Measurements from ENCODE around the gene EFNA4.
A peak's percentile ranks its signal among the peaks of the same experiment; 100 is the strongest.

Gene EFNA4

DNA sequence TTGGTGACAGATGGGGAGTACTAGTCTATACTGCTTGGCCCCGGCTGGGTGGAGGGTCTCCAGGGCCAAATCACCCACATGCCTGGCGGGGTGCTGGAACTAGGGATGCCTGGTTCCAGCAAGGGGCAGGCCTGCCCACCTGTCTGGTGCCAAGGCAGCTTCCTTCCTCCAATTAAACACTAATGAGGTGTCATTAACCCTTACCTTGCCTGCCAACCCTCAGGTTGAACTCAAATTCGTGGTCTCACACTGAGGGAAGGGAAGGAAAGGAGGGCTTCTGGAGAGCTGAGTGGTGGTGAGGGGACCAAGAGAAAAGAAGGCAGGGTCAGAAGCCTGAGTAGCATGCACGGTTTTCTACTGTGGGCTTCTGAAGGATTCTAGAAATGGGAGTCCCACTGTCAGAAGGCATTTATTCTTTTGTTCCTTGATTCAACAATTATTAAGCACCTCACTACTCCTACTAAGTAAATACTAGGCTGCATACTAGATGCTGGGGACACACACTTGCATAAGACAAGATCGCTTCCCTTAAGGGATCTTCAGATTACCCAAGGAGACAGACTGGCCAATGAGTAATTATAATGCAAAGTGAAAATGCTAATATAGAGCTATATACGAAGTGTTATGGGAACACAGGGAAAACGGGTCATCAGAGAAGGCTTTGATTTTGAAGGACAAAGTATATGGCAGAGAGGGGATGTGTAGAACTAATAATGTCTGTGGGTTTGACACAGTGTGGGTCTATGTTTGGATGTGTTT, 9.2 kb downstream of the EFNA4 start:
- Mint-ChIP-seq H3K27ac (no peak overlapping the region), H3K36me3 (ENCODE audit: low read depth) (peaks cover 5% of the 10 kb centered on the region), H3K4me3 (peak overlapping the region; percentile 67 to 82 (median 81)), H3K4me1 (peaks cover 6% of the 10 kb centered on the region), H3K27me3 (ENCODE audit: low read depth) (peaks cover 38% of the 10 kb centered on the region), H3K9me3 (no peaks in the 10 kb centered on the region)
- TF ChIP-seq, protein P1, sequence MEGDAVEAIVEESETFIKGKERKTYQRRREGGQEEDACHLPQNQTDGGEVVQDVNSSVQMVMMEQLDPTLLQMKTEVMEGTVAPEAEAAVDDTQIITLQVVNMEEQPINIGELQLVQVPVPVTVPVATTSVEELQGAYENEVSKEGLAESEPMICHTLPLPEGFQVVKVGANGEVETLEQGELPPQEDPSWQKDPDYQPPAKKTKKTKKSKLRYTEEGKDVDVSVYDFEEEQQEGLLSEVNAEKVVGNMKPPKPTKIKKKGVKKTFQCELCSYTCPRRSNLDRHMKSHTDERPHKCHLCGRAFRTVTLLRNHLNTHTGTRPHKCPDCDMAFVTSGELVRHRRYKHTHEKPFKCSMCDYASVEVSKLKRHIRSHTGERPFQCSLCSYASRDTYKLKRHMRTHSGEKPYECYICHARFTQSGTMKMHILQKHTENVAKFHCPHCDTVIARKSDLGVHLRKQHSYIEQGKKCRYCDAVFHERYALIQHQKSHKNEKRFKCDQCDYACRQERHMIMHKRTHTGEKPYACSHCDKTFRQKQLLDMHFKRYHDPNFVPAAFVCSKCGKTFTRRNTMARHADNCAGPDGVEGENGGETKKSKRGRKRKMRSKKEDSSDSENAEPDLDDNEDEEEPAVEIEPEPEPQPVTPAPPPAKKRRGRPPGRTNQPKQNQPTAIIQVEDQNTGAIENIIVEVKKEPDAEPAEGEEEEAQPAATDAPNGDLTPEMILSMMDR (IDR thresholded peaks at IDR 0.05; ENCODE audit: unreplicated experiment in 3 of 3), result no peak

DNA sequence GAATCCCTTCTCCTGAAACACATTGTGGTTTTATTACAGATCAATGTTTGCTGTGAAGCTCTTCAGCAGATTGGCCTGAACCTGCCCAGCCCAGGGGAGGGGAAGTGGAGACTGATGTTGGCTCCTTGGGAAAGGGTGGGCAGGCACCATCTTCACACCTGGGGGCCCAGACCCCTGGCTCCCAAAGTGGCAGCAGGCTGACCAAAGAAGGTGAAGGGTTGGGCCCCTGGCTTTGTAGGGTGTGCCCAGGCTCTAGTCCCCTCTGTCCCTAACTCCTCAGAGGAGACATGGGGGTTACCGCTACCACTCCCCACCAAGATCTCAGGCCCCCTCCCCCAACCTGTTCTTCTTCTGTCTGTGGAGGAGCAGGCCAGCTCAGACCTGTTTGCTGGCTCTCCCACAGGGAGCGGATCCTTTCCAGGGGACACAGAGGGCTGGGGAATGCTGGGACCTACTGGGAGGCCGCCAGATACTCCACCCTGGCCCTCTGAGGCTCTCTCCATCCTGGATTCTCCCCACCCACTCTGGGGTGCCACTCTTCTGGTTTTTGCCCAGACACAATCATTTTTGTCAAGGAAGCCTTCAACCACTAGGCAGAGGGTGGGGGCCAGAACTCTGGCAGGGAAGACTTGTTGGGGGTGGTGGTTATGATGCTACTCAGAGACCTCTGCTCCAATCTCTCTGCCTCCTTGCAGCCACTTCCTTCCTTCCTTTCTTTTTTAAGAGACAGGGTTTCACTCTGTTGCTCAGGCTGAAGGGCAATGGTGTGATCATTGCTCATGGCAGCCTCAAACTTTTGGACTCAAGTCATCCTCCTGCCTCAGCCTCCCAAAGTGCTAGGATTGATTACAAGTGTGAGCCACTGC, 10.1 kb downstream of the EFNA4 start:
- Mint-ChIP-seq H3K9me3 (no peaks in the 10 kb centered on the region), H3K27me3 (ENCODE audit: low read depth) (peaks cover 46% of the 10 kb centered on the region), H3K4me1 (peaks cover 6% of the 10 kb centered on the region), H3K4me3 (no peak overlapping the region), H3K36me3 (ENCODE audit: low read depth) (peaks cover 2% of the 10 kb centered on the region), H3K27ac (no peak overlapping the region)
- TF ChIP-seq, protein P1 (IDR thresholded peaks at IDR 0.05; ENCODE audit: unreplicated experiment in 3 of 3), result no peak

DNA sequence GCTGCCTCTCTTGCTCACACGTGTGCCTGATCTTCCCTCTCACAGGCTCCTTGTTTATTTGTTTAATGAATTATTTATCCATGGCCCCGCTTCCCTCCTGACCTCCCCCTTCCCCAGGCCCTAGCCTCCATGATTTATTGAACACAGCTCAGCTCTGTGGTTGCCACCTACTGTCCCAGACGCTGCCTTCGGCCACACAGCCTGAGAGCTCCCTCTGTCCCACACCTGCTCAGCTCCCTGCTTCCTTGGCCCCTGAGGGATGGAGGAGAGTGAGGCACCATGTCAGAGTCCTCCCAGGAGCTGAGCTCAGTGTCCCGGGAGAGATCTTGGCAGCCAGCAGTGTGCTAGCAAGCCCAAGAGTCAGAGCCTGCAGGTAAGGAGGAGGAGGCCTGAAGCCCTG, 12.0 kb downstream of the EFNA4 start:
- Mint-ChIP-seq H3K4me3 (no peak overlapping the region), H3K9me3 (no peaks in the 10 kb centered on the region), H3K27me3 (ENCODE audit: low read depth) (peaks cover 58% of the 10 kb centered on the region), H3K27ac (peak overlapping the region in 1 of 3 experiments; percentile 40), H3K4me1 (peaks cover 12% of the 10 kb centered on the region), H3K36me3 (ENCODE audit: low read depth) (no peaks in the 10 kb centered on the region)
- TF ChIP-seq, protein P1 (IDR thresholded peaks at IDR 0.05; ENCODE audit: unreplicated experiment in 3 of 3), result no peak

DNA sequence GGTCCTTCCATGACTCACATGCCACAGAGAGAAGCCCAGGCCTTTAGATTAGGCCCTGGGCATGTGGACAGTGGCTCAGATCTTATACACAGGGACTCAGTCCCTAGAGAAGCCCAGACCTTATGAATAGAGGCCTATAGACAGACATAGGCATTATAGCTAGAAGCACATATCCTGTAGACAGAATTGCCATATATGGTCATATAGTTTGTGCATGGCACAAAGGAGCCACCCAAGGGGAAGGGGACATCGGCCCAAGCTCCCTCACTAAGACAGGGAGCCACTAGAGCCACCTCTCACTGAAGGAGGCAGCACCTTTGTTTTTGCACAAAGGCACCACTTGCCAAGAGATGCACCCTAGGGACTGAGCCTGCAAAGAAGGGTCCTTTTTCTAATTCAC, 12.8 kb downstream of the EFNA4 start:
- Mint-ChIP-seq H3K4me1 (peaks cover 14% of the 10 kb centered on the region), H3K36me3 (ENCODE audit: low read depth) (no peaks in the 10 kb centered on the region), H3K27me3 (ENCODE audit: low read depth) (peaks cover 63% of the 10 kb centered on the region), H3K9me3 (no peaks in the 10 kb centered on the region), H3K27ac (peak overlapping the region in 1 of 3 experiments; percentile 20), H3K4me3 (peak overlapping the region; percentile 44 to 67 (median 59))
- TF ChIP-seq, protein P1 (IDR thresholded peaks at IDR 0.05; ENCODE audit: unreplicated experiment in 3 of 3), result no peak

DNA sequence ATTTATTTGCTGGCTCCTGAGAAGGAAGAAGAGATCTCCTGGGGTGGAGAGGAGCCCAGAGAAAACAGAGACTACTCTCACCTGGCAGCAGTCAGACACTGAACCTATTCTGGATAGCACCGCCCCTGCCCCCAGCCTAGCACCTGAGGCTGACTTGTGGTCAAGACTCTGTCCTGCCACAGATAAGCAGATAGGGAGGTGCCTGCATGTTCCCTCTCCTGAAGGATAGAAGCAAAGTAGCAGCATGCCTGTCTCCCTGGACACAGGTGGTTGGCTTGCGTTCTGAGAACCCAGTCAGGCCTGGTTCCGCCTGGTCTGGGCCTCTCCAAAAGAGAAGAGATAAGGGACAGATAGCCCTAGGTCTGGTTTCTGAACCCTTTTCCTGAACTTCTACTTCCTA, 13.8 kb downstream of the EFNA4 start:
- Mint-ChIP-seq H3K27ac (peak overlapping the region in 1 of 3 experiments; percentile 33), H3K9me3 (no peaks in the 10 kb centered on the region), H3K4me1 (peaks cover 15% of the 10 kb centered on the region), H3K36me3 (ENCODE audit: low read depth) (no peaks in the 10 kb centered on the region), H3K27me3 (ENCODE audit: low read depth) (peaks cover 61% of the 10 kb centered on the region), H3K4me3 (peak overlapping the region; percentile 44 to 79 (median 72))
- TF ChIP-seq, protein P1 (IDR thresholded peaks at IDR 0.05; ENCODE audit: unreplicated experiment in 3 of 3), result no peak
